ENCODE data around the gene TMC7.

TMC7 gene

GRCh38 chr16:19092653-19093410 lies 109.1 kb downstream of the TMC7 start:
- DNase-seq = no peak

- DNase-seq = no peak
Observed at GRCh38 chr16:19093631-19094541, 110.2 kb downstream of the TMC7 start.

- no peak for DNase-seq
Observed at GRCh38 chr16:19094542-19095365, 111.0 kb downstream of the TMC7 start.

GRCh38 chr16:19095654-19096053 lies 111.9 kb downstream of the TMC7 start:
- no peak for DNase-seq

GRCh38 chr16:19098173-19098572 lies 114.4 kb downstream of the TMC7 start:
- DNase-seq = no peak

GRCh38 chr16:19102187-19102872 lies 118.6 kb downstream of the TMC7 start:
- no peak for DNase-seq

GRCh38 chr16:19104607-19105006 lies 120.9 kb downstream of the TMC7 start:
- DNase-seq = no peak

- DNase-seq = no peak
Observed at GRCh38 chr16:19105131-19105530, 121.4 kb downstream of the TMC7 start.

GRCh38 chr16:19105891-19106624 lies 122.3 kb downstream of the TMC7 start:
- no peak for DNase-seq

- no peak for DNase-seq
Observed at GRCh38 chr16:19106625-19107020, 122.9 kb downstream of the TMC7 start.

- no peak for DNase-seq
Observed at GRCh38 chr16:19108409-19109287, 124.9 kb downstream of the TMC7 start.

- no peak for DNase-seq
Observed at GRCh38 chr16:19109288-19109664, 125.5 kb downstream of the TMC7 start.

- DNase-seq = no peak
Observed at GRCh38 chr16:19110537-19111360, 127.0 kb downstream of the TMC7 start.

- DNase-seq = no peak
Observed at GRCh38 chr16:19112099-19112407, 128.3 kb downstream of the TMC7 start.

Measured in T-helper 9 cell (primary cell).